Esophagus (tissue), 2 donors: Measurements from ENCODE around the gene ANKRD63. TPM values are rescaled to one million over a fixed set of nuclear protein-coding genes. Genes with fewer than 3 reads are reported as not detected.

Experiments used
- H3K27ac ChIP-seq, 2 donors: one replicate each; pipeline ENCODE4 v1.5.1; 2013; ENCODE audit warnings: low read depth in 2 of 2, mild to moderate bottlenecking in 2 of 2, inconsistent platforms in 1 of 2, low read length in 1 of 2, moderate library complexity in 1 of 2
- H3K27me3 ChIP-seq, 2 donors: one replicate each; pipeline ENCODE4 v1.6.1; 2013; ENCODE audit warnings: low read length in 2 of 2, control low read depth in 1 of 2, mild to moderate bottlenecking in 1 of 2; ENCODE audit not compliant: insufficient read depth in 2 of 2, control insufficient read depth in 1 of 2
- H3K36me3 ChIP-seq, 2 donors: one replicate each; pipeline ENCODE4 v1.6.1; 2013; ENCODE audit warnings: low read length in 1 of 2; ENCODE audit not compliant: control insufficient read depth in 2 of 2, insufficient read depth in 2 of 2
- H3K4me1 ChIP-seq, 2 donors: one replicate each; pipeline ENCODE4 v1.6.1; 2013; ENCODE audit warnings: low read length in 1 of 2; ENCODE audit not compliant: control insufficient read depth in 2 of 2, insufficient read depth in 2 of 2
- H3K4me3 ChIP-seq, 2 donors: one replicate each; pipeline ENCODE4 v1.5.1; 2013; ENCODE audit warnings: low read length in 2 of 2, mild to moderate bottlenecking in 2 of 2, low read depth in 1 of 2, moderate library complexity in 1 of 2
- H3K9me3 ChIP-seq, 2 donors: one replicate each; pipeline ENCODE4 v1.6.1; 2013; ENCODE audit warnings: mild to moderate bottlenecking in 2 of 2, low read depth in 1 of 2, low read length in 1 of 2, moderate library complexity in 1 of 2; ENCODE audit not compliant: control insufficient read depth in 2 of 2, insufficient read depth in 1 of 2
- WGBS, 2 donors: extraction: QIAGEN DNeasy Blood & Tissue Kit; methylation state at CpG; one replicate each; pipeline ENCODE4 v1.1.7; 2013; 5-methylcytosine and 5-hydroxymethylcytosine counted together
- polyA plus RNA-seq, 2 donors: library from polyadenylated mRNA; stranded (reverse); fragments of 200-250 nt; gene quantifications; one replicate each; pipeline ENCODE4 v1.2.3, GENCODE V29; 2013
- donor health status: healthy with polysubstance abuse.
- donor health status: Bipolar disorder and iron deficiency.

ANKRD63 gene
- polyA plus RNA-seq, 2 donors, result not detected

DNA sequence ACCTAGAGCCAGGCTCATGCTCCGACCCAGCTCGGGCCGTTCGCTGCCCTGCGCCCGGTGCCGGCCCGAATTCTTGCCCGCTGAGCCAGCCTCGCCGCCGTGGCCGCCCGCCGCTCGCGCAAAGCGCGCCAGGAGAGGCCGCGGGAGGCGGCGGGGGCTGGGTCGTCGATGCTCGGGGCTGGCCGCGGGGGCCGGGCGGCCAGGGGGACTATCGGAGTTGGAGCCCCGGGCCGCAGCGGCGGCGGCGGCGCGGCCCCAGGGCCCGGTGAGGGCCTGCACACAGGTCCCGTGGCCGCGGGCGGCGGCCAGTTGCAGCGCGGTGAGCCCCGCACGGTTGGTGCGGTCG lies 1.1 kb downstream of the ANKRD63 start:
- Histone ChIP-seq H3K27me3 (peaks cover 2 to 11% of the 10 kb centered on the region in 2 donors), H3K36me3 (no peaks in the 10 kb centered on the region), H3K4me3 (peak overlapping the region; percentile 38 to 43), H3K4me1 (peaks cover 13 to 21% of the 10 kb centered on the region in 2 donors), H3K27ac (no peak overlapping the region), H3K9me3 (no peaks in the 10 kb centered on the region)
- 4 to 9% methylated on average over 39 to 51 of the region's 51 CpGs for WGBS, 2 donors

DNA sequence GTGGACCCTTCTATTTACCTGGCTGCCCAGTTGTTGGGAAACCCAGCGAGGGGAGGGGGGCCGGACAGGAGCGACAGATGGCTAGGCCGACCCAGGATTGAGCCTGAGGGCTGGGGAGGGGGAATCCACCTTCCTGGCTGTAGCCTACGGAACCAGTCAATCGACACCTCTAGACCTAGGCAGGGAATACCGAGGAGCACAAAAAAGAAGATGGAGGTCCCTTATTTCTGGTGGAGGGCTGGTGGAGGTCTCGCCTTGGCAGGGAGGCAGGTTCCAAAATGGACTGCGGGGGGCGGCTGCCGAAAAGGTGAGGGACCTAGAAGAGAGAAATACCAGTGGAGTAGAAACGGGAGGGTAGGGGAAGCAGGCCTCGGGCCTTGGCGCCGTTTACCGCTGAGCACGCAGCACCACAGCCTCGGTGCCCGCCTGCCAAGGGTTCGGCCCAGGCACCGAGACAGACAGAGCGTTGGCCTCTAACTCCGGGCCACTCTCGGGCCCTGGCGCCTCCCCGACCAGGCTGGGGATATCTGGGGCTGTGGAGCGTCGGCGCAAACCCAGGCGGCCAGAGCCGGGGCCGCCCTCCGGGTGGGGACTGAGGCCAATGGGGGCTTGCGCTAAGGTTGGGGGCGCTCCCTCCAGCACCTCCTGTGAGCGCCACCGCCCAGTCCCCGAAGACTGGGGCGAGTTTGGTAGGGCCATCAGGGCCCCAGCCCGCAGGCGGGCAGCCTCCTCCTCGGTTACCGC lies 1.6 kb downstream of the ANKRD63 start:
- Histone ChIP-seq H3K27me3 (peaks cover 2 to 11% of the 10 kb centered on the region in 2 donors), H3K4me3 (peak overlapping the region; percentile 38 to 43), H3K36me3 (peaks cover 0 to 5% of the 10 kb centered on the region in 2 donors), H3K4me1 (peaks cover 13 to 21% of the 10 kb centered on the region in 2 donors), H3K9me3 (no peaks in the 10 kb centered on the region), H3K27ac (no peak overlapping the region)
- 47 to 50% methylated on average over 39 to 43 of the region's 43 CpGs for WGBS, 2 donors

DNA sequence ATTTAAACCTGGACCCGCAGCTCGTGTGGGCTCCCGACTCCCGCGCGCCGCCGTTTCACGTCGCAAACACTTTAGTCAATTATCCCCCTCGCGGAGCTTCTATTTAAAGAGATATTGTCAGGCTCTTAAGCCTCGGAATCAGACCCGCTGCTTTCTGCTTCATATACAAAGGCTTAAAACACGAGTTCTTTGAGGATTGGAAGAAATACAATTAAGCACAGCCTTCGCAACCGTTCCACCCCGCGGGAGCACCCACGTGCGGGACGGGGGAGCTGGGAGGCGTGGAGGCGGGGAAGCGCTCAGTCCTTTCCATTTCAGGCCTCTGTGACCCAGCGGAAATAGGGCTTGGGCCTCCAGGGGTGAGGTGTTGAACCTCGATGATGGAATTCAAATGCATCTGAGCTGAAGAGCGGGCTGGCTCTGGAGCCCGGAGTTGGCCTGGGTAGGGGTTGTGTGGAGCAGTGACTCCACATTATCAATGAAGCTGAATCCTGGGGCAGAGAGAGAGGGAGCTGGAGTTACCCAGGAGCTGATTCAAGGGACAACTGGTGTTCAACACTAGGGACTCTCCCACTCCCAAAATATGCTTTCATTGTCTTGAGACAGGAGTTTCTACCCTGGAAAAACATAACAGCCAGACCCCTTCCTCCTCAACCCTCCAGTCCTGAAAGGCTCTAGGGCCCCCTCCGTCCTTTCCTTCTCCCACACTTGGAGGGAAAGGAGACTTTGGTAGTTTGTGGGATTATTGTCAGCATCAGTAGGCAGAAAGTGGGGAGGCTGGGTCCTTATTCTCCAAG lies 2.4 kb downstream of the ANKRD63 start:
- Histone ChIP-seq H3K36me3 (peaks cover 0 to 11% of the 10 kb centered on the region in 2 donors), H3K9me3 (no peaks in the 10 kb centered on the region), H3K4me3 (no peak overlapping the region), H3K27ac (no peak overlapping the region), H3K4me1 (peaks cover 13 to 21% of the 10 kb centered on the region in 2 donors), H3K27me3 (peaks cover 2 to 11% of the 10 kb centered on the region in 2 donors)
- WGBS, 2 donors, result 49 to 52% methylated on average over 30 of the region's 30 CpGs

DNA sequence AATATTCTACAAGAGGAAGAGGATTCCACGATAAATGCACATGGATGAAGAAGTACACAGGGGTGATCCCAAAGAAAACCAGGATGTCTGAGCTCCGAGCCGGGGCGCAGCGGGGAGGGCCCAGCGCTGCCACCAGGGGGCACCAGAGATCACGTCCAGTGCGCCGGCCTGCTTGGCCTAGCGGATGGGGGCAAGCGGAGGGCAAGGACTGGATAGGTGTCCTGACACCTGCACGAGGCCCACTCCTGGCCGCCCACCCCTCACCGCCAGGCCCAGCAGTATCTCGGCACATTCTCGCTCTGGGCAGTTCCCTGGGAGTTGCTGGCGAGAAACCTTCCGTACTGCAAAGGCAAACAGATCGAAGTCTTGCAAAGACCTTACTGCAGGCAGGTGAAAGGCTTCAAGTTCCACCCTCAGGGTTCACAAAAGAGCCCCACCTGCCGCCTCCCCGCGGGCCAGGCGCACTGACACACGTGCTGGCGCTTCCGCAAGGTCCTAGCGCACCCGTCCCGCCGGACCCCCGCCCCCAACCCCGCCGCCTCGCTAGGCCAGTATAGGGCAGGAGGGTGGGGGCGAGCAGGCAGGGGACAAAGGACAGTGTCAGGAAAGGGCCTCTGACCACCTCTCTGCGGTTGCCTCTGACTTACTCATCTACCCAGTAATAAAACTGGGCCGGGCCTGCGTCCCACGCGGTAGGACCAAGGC lies 3.3 kb downstream of the ANKRD63 start:
- no peak overlapping the region for H3K4me3 ChIP-seq
- peaks cover 2 to 11% of the 10 kb centered on the region in 2 donors for H3K27me3 ChIP-seq
- H3K4me1 ChIP-seq, result peaks cover 13 to 21% of the 10 kb centered on the region in 2 donors
- H3K36me3 ChIP-seq, result peaks cover 0 to 11% of the 10 kb centered on the region in 2 donors
- 12 to 17% methylated on average over 40 of the region's 40 CpGs for WGBS, 2 donors
- no peak overlapping the region for H3K27ac ChIP-seq
- H3K9me3 ChIP-seq, result no peaks in the 10 kb centered on the region

DNA sequence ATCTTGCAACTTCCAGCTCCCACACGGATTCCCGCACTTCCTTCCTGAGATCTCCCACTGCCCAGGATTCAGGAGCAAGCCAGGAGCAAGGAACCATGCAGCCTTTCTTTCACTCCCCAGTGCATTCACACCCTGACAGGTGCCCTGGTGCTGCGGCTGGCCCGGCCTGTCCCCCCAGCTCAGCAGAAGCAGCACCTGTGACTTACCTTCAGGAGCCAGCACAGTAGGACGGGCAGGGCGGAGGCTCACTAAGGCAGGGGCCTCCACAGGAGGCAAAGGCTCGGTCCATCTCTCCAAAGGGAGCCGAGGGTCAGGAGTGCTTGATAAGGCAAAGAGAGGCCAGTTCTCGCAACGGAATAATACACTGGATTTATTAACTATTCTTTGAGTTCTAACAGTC lies 4.8 kb downstream of the ANKRD63 start:
- peaks cover 2 to 5% of the 10 kb centered on the region in 2 donors for H3K27me3 ChIP-seq

DNA sequence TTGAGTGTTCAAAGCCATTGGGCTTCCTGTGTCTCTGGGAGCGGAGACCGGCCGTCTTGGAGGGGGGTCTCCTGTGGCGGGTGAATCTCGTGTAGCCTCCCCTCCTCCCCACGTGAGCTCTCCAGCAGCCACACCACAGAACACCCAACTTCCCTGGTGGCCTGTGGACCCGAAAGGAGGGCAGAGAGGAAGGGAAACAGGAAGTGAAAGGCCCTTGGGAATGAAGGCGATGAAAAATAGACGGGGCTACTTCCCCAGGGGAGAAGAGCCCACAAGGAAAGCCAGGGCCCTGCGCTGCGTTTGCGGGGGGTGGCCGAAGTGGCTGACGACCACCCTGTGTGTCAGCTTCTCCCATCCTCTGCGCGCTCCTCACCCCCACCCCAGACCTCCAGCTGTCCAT lies 5.4 kb downstream of the ANKRD63 start:
- Histone ChIP-seq H3K9me3 (peaks cover 0 to 3% of the 10 kb centered on the region in 2 donors), H3K27me3 (peaks cover 2 to 4% of the 10 kb centered on the region in 2 donors), H3K4me1 (peaks cover 13 to 15% of the 10 kb centered on the region in 2 donors), H3K36me3 (peaks cover 0 to 29% of the 10 kb centered on the region in 2 donors), H3K4me3 (no peak overlapping the region), H3K27ac (no peak overlapping the region)
- WGBS, 2 donors, result 58 to 61% methylated on average over 16 of the region's 16 CpGs

More for the DNA sequence above, 4.8 kb downstream of the ANKRD63 start:
- peaks cover 0 to 23% of the 10 kb centered on the region in 2 donors for H3K36me3 ChIP-seq
- no peak overlapping the region for H3K27ac ChIP-seq
- H3K9me3 ChIP-seq, result peaks cover 0 to 3% of the 10 kb centered on the region in 2 donors
- peaks cover 13 to 20% of the 10 kb centered on the region in 2 donors for H3K4me1 ChIP-seq
- H3K4me3 ChIP-seq, result no peak overlapping the region
- WGBS, 2 donors, result 66 to 75% methylated on average over 10 of the region's 10 CpGs

DNA sequence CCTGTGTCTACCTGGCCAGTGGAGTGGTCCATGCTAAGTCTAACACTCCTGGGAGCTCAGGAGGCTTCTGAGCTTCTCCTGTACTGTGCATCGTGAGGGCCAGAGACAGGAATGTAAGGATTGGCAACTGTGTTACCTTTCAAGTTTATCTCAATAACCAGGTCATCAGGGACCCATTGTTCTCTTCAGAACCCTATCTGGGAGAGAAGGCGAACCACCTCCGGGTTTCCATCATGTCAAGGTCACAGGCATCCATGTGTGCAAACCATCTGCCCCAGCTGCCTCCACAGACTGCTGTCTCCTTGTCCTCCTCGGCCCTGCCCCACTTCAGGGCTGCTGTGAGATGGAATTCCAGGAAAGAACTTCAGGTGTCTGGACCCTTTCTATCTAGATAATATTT lies 5.9 kb downstream of the ANKRD63 start:
- H3K27ac ChIP-seq, result no peak overlapping the region

DNA sequence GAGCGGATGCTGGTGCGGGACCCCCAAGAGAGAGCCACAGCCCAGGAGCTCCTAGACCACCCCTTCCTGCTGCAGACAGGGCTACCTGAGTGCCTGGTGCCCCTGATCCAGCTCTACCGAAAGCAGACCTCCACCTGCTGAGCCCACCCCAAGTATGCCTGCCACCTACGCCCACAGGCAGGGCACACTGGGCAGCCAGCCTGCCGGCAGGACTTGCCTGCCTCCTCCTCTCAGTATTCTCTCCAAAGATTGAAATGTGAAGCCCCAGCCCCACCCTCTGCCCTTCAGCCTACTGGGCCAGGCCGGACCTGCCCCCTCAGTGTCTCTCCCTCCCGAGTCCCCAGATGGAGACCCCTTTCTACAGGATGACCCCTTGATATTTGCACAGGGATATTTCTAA lies 6.9 kb downstream of the ANKRD63 start:
- H3K27me3 ChIP-seq, result peaks cover 2% of the 10 kb centered on the region in 2 donors
- peaks cover 0 to 36% of the 10 kb centered on the region in 2 donors for H3K36me3 ChIP-seq
- 86 to 88% methylated on average over 7 of the region's 7 CpGs for WGBS, 2 donors
- peaks cover 0 to 3% of the 10 kb centered on the region in 2 donors for H3K9me3 ChIP-seq
- no peak overlapping the region for H3K27ac ChIP-seq
- H3K4me1 ChIP-seq, result peaks cover 3 to 4% of the 10 kb centered on the region in 2 donors
- no peak overlapping the region for H3K4me3 ChIP-seq

More for the DNA sequence above, 5.9 kb downstream of the ANKRD63 start:
- Histone ChIP-seq H3K36me3 (peaks cover 0 to 34% of the 10 kb centered on the region in 2 donors), H3K9me3 (peaks cover 0 to 3% of the 10 kb centered on the region in 2 donors), H3K4me1 (peaks cover 10% of the 10 kb centered on the region in 2 donors), H3K4me3 (no peak overlapping the region), H3K27me3 (peaks cover 2 to 4% of the 10 kb centered on the region in 2 donors)
- WGBS, 2 donors, result 65 to 73% methylated on average over 4 of the region's 4 CpGs

DNA sequence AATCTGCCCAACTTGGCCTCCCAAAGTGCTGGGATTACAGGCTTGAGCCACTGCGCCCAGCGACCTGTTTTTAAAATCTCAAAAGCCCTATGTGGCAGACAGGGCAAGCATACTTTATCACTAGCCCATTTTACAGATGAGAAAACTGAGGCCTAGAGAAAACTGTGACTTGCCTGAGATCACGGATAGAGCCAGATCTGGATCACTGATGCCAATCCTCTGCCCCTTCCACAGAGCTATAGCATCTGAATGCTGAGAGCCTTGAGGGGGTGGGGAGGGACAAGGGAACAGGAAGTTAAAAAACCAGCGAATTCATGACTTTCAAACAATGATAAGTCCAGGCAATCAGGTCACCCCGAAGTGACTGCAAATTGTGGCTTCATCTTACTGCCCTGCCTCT lies 7.3 kb downstream of the ANKRD63 start:
- H3K27ac ChIP-seq, result no peak overlapping the region
- H3K4me3 ChIP-seq, result no peak overlapping the region
- H3K27me3 ChIP-seq, result peaks cover 0 to 2% of the 10 kb centered on the region in 2 donors
- peaks cover 0 to 36% of the 10 kb centered on the region in 2 donors for H3K36me3 ChIP-seq
- WGBS, 2 donors, result 76 to 83% methylated on average over 5 of the region's 5 CpGs
- H3K4me1 ChIP-seq, result peaks cover 3 to 4% of the 10 kb centered on the region in 2 donors
- H3K9me3 ChIP-seq, result peaks cover 0 to 3% of the 10 kb centered on the region in 2 donors
